GM12891 (cell line): ENCODE data around the gene MRPL34.

Source experiments
- PAX5 ChIP-seq: IDR thresholded peaks from 2 replicates; pipeline ENCODE4 v1.6.1; 2011; ENCODE audit warnings: low read length, moderate library complexity, mild to moderate bottlenecking; ENCODE audit not compliant: insufficient read depth, severe bottlenecking
- POLR2A ChIP-seq: IDR thresholded peaks from 2 replicates; pipeline ENCODE4 v1.6.1; 2011; ENCODE audit warnings: low read depth, low read length, control low read depth
- POLR2AphosphoS5 ChIP-seq: IDR thresholded peaks from 2 replicates; pipeline ENCODE4 v1.6.1; 2011; ENCODE audit warnings: low read depth, low read length, control low read depth
- POU2F2 ChIP-seq: IDR thresholded peaks from 2 replicates; pipeline ENCODE4 v1.6.1; 2011; ENCODE audit warnings: low read depth, mild to moderate bottlenecking, control low read depth, low read length, moderate library complexity
- TAF1 ChIP-seq: IDR thresholded peaks from 2 replicates; pipeline ENCODE4 v1.6.1; 2011; ENCODE audit warnings: low read depth, low read length, control low read depth

DNA sequence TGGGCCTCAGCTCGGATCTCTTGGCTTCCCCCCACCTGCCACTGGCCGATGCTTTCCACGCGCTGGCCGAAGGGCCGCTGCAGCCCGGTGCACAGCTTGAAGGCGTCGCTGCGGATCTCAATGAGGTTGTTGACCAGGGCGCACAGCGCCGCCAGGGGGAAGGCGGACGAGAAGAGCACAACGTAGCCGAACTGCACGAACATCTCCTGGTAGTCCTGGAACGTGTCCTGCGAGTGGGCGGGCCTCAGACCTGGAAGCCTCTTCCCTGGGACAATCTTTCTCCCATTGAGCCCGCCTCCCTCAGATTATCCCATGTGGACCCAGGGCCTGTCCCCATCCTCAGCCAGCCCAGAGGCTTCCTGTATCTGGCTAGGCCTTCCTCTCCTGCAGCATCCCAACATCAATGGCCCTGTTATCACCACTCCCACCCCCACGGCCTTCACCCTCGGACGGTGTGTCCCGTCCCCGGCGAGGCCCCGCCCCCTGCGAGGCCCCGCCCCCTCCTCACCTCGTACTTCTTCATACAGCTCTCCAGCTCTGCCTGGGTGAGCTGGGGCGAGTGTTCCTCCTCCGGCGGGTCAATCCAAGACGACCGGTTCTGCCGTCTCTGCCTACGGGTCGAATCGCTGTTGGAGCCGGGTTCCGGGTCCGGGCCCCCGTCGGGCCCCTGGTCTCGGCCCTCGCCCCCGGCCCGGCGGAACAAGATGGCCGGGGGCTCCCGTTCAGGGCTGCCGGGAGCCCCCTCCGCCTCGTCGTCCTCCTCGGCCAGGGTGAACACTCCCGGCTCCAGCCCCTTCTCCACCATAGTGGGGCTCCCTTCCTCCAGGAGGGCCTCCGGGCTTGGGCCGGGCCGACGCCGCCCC, 22.2 kb downstream of the MRPL34 start:
- TF ChIP-seq POLR2AphosphoS5 (no peak), POLR2A (no peak), TAF1 (no peak), POU2F2 (no peak), PAX5 (no peak)
